Naive thymus-derived CD4-positive, alpha-beta T cell (primary cell): Measurements from ENCODE around the gene CIDEC. TPM values are rescaled to one million over a fixed set of nuclear protein-coding genes. Genes with fewer than 3 reads are reported as not detected.
"Not testable (repeated sequence)": the region's sequence is repeated elsewhere in the genome, so short reads cannot be mapped to it uniquely, and the experiment has no call there.

Source experiments
- ATAC-seq: fragments of 150-1000 bp; cut with Tn5 transposase; 2 replicates; pipeline ENCODE4 v1.10.0; 2021; ENCODE audit warnings: mild to moderate bottlenecking, moderate library complexity
- CTCF ChIA-PET: fragments of 350-600 bp; sonication (Branson Sonifier 250); formaldehyde crosslinking; loops from one replicate; lab custom pipeline; 2021; ENCODE audit warnings: antibody characterized with exemption; lab: Charles Lee
- POLR2A ChIA-PET: fragments of 350-600 bp; sonication (Branson Sonifier 250); formaldehyde crosslinking; loops from one replicate; lab custom pipeline; 2021; ENCODE audit warnings: antibody characterized with exemption, inconsistent platforms; lab: Charles Lee
- DNase-seq, 9 donors: peaks; one replicate each; pipeline versions ENCODE4 v3.0.0 to v3.0.0-alpha.2; 2020 to 2022; ENCODE audit warnings: mixed read lengths in 1 of 9
- H3K27ac ChIP-seq: one replicate; pipeline ENCODE4 v1.7.0; 2013; ENCODE audit warnings: mild to moderate bottlenecking, low read depth, low read length, moderate library complexity
- H3K27me3 ChIP-seq, 2 donors: one replicate each; pipeline ENCODE4 v1.7.0; 2013; ENCODE audit warnings: low read length in 2 of 2, mild to moderate bottlenecking in 2 of 2, moderate library complexity in 2 of 2; ENCODE audit not compliant: control insufficient read depth in 2 of 2, insufficient read depth in 2 of 2
- H3K36me3 ChIP-seq, 3 experiments: 1 replicate in 2 of 3; 2 replicates in 1 of 3; pipeline ENCODE4 v1.7.0; 2013; ENCODE audit warnings: low read length in 3 of 3, mild to moderate bottlenecking in 3 of 3, moderate library complexity in 1 of 3; ENCODE audit not compliant: insufficient read depth in 3 of 3, control insufficient read depth in 2 of 3
- H3K4me1 ChIP-seq, 2 donors: one replicate each; pipeline ENCODE4 v1.7.0; 2013; ENCODE audit warnings: low read length in 2 of 2, mild to moderate bottlenecking in 2 of 2, moderate library complexity in 1 of 2; ENCODE audit not compliant: control insufficient read depth in 2 of 2, insufficient read depth in 2 of 2
- H3K4me3 ChIP-seq: 2 replicates; pipeline ENCODE4 v1.7.0; 2013; ENCODE audit warnings: mild to moderate bottlenecking, low read length
- H3K9me3 ChIP-seq, 3 experiments: 1 replicate in 2 of 3; 2 replicates in 1 of 3; pipeline ENCODE4 v1.7.0; 2013; ENCODE audit warnings: low read length in 3 of 3; ENCODE audit not compliant: control insufficient read depth in 2 of 3
- H3K27ac Mint-ChIP-seq, 9 donors: one replicate each; pipeline ENCODE4 v1.8.0; 2020 to 2022; ENCODE audit warnings: mixed read lengths in 9 of 9, mild to moderate bottlenecking in 8 of 9, moderate library complexity in 5 of 9, inconsistent platforms in 2 of 9
- H3K27me3 Mint-ChIP-seq, 5 donors: one replicate each; pipeline ENCODE4 v1.8.0; 2021 to 2022; ENCODE audit warnings: mixed read lengths in 5 of 5, mild to moderate bottlenecking in 1 of 5
- H3K36me3 Mint-ChIP-seq, 5 donors: one replicate each; pipeline ENCODE4 v1.8.0; 2020 to 2022; ENCODE audit warnings: mixed read lengths in 5 of 5, mild to moderate bottlenecking in 3 of 5, inconsistent platforms in 1 of 5
- H3K4me1 Mint-ChIP-seq, 7 donors: one replicate each; pipeline ENCODE4 v1.8.0; 2020 to 2022; ENCODE audit warnings: mixed read lengths in 7 of 7, mild to moderate bottlenecking in 3 of 7, inconsistent platforms in 1 of 7
- H3K4me3 Mint-ChIP-seq, 10 donors: one replicate each; pipeline ENCODE4 v1.8.0; 2020 to 2022; ENCODE audit warnings: mild to moderate bottlenecking in 10 of 10, mixed read lengths in 10 of 10, moderate library complexity in 6 of 10, inconsistent platforms in 2 of 10
- H3K9me3 Mint-ChIP-seq, 11 donors: one replicate each; pipeline ENCODE4 v1.8.0; 2020 to 2022; ENCODE audit warnings: mixed read lengths in 11 of 11, mild to moderate bottlenecking in 4 of 11, inconsistent platforms in 1 of 11, moderate library complexity in 1 of 11
- intact Hi-C, 2 donors: fragments of 100-400 bp; cut with micrococcal nuclease; formaldehyde crosslinking; loops; one replicate each; pipeline ENCODE4 v1.15.1; 2023
- polyA plus RNA-seq, 2 donors: library from polyadenylated mRNA; unstranded; fragments of 300-500 nt; fragmentation: Illumina TruSeq; gene quantifications; one replicate each; pipeline ENCODE4 v1.2.3, GENCODE V29; 2021
- total RNA-seq, 6 experiments: library from RNA in 5 of 6; stranded (reverse) in 5 of 6; gene quantifications; 1 replicate in 5 of 6; 2 replicates in 1 of 6; pipeline ENCODE4 v1.2.3 and lab custom pipeline; 2021 to 2026

Gene CIDEC
- total and polyA plus RNA-seq, 7 experiments from 2014 or later: not detected

- Mint-ChIP-seq H3K9me3 (no peaks in the 10 kb centered on the region), H3K27ac (peak overlapping the region in 4 of 9 donors; percentile 31 to 61 (median 49)), H3K27me3 (no peaks in the 10 kb centered on the region), H3K4me1 (peaks cover 17 to 36% (median 26%) of the 10 kb centered on the region in 7 donors), H3K4me3 (peak overlapping the region in 3 of 10 donors; percentile 9 to 61 (median 40)), H3K36me3 (no peaks in the 10 kb centered on the region)
- CTCF ChIA-PET: interaction anchor here (0.8 kb wide), 1 partner anchor 10 kb away, joined by 3 read pairs; no protein-coding TSS in a partner anchor
- H3K4me1 ChIP-seq: peaks cover 10 to 13% of the 10 kb centered on the region in 2 donors
- no peak for DNase-seq
- no peaks in the 10 kb centered on the region for H3K36me3 ChIP-seq
- no peak overlapping the region for H3K27ac ChIP-seq
- POLR2A ChIA-PET: interaction anchor here (1.1 to 2.1 kb wide), 2 partner anchors 12 to 14 kb away, joined by 3 to 10 read pairs; partner anchors contain the start of gene JAGN1
- intact Hi-C loops: no loop called here
- ATAC-seq: no peak
- no peak overlapping the region for H3K4me3 ChIP-seq
- H3K27me3 ChIP-seq: no peaks in the 10 kb centered on the region
- H3K9me3 ChIP-seq: no peaks in the 10 kb centered on the region
Measured at GRCh38 chr3:9903238-9903624, 23.2 kb upstream of the CIDEC start.

GRCh38 chr3:9902372-9903237 is 22.6 kb upstream of the CIDEC start, which contains the start of gene IL17RE:
Gene IL17RE (plus strand): TSS chr3:9902848. CDS start chr3:9902933, 85 bp downstream.
- no peaks in the 10 kb centered on the region for H3K9me3 ChIP-seq
- intact Hi-C loops: loop anchor here in 1 of 2 donors (1.0 kb wide), 2 partner anchors 12 to 125 kb away; partner anchors contain the start of gene JAGN1
- ATAC-seq (peak; percentile 38), DNase-seq (no peak)
- ChIA-PET POLR2A (interaction anchor here (1.0 to 2.1 kb wide), 4 partner anchors 9 to 31 kb away, joined by 3 to 10 read pairs (median 4); partner anchors contain the start of genes CRELD1 and JAGN1), CTCF (interaction anchor here (0.6 to 0.8 kb wide), 2 partner anchors 9 to 292 kb away, joined by 3 read pairs; no protein-coding TSS in a partner anchor)
- H3K4me3 ChIP-seq: no peak within 1 kb of the TSS
- no peaks in the 10 kb centered on the region for H3K27me3 Mint-ChIP-seq
- H3K36me3 ChIP-seq: no peaks in the 10 kb centered on the region
- peaks cover 0 to 1% (median 0%) of the 10 kb centered on the region in 5 donors for H3K36me3 Mint-ChIP-seq
- H3K4me3 Mint-ChIP-seq: peak within 1 kb of the TSS in 7 of 10 donors; percentile 23 to 66 (median 37)
- no peaks in the 10 kb centered on the region for H3K27me3 ChIP-seq
- H3K4me1 Mint-ChIP-seq: peaks cover 18 to 42% (median 32%) of the 10 kb centered on the region in 7 donors
- peak within 1 kb of the TSS in 4 of 9 donors; percentile 42 to 76 (median 62) for H3K27ac Mint-ChIP-seq
- no peak within 1 kb of the TSS for H3K27ac ChIP-seq
- H3K9me3 Mint-ChIP-seq: no peaks in the 10 kb centered on the region
- H3K4me1 ChIP-seq: peaks cover 10 to 13% of the 10 kb centered on the region in 2 donors

- Histone ChIP-seq H3K4me1 (peaks cover 10 to 13% of the 10 kb centered on the region in 2 donors), H3K36me3 (no peaks in the 10 kb centered on the region), H3K9me3 (no peaks in the 10 kb centered on the region), H3K27me3 (no peaks in the 10 kb centered on the region), H3K4me3 (no peak overlapping the region), H3K27ac (no peak overlapping the region)
- Mint-ChIP-seq H3K27ac (peak overlapping the region in 1 of 9 donors; percentile 68), H3K27me3 (no peaks in the 10 kb centered on the region), H3K9me3 (no peaks in the 10 kb centered on the region), H3K4me3 (peak overlapping the region in 5 of 10 donors; percentile 24 to 66 (median 37)), H3K36me3 (peaks cover 0 to 2% (median 0%) of the 10 kb centered on the region in 5 donors), H3K4me1 (peaks cover 18 to 43% (median 32%) of the 10 kb centered on the region in 7 donors)
- peak in 1 of 9 donors; percentile 50 for DNase-seq
- ATAC-seq: peak; percentile 37
- POLR2A ChIA-PET: interaction anchor here (0.9 to 2.1 kb wide), 5 partner anchors 9 to 33 kb away, joined by 3 to 10 read pairs (median 4); partner anchors contain the start of genes CRELD1 and JAGN1
- intact Hi-C loops: loop anchor here in 1 of 2 donors (1.0 kb wide), 2 partner anchors 12 to 125 kb away; partner anchors contain the start of gene JAGN1
- CTCF ChIA-PET: interaction anchor here (0.6 kb wide), 1 partner anchor 292 kb away, joined by 3 read pairs; no protein-coding TSS in a partner anchor
Measured at GRCh38 chr3:9901967-9902366, 21.9 kb upstream of the CIDEC start.

- H3K36me3 Mint-ChIP-seq, intact Hi-C loops, H3K27me3 ChIP-seq, DNase-seq, ATAC-seq, H3K36me3 ChIP-seq, H3K4me3 ChIP-seq, H3K27me3 Mint-ChIP-seq, CTCF ChIA-PET, H3K9me3 ChIP-seq, H3K27ac ChIP-seq, H3K9me3 Mint-ChIP-seq: not testable (repeated sequence)
- Mint-ChIP-seq H3K4me1 (peaks cover 18 to 49% (median 39%) of the 10 kb centered on the region in 7 donors), H3K27ac (peak overlapping the region in 4 of 9 donors; percentile 1 to 76 (median 30)), H3K4me3 (peak overlapping the region in 1 of 10 donors; percentile 24)
- peaks cover 10 to 15% of the 10 kb centered on the region in 2 donors for H3K4me1 ChIP-seq
- POLR2A ChIA-PET: interaction anchor here (0.9 to 1.6 kb wide), 2 partner anchors 11 to 34 kb away, joined by 4 to 6 read pairs; partner anchors contain the start of gene JAGN1
Measured at GRCh38 chr3:9900965-9901415, 20.9 kb upstream of the CIDEC start.

- Histone ChIP-seq H3K27me3 (no peaks in the 10 kb centered on the region), H3K9me3 (no peaks in the 10 kb centered on the region), H3K27ac (no peak overlapping the region), H3K4me3 (no peak overlapping the region), H3K36me3 (peaks cover 0 to 4% (median 0%) of the 10 kb centered on the region in 3 experiments), H3K4me1 (peaks cover 10 to 20% of the 10 kb centered on the region in 2 donors)
- CTCF ChIA-PET: no interaction called here
- Mint-ChIP-seq H3K27ac (peak overlapping the region in 2 of 9 donors; percentile 48 to 86), H3K4me3 (no peak overlapping the region), H3K4me1 (peaks cover 23 to 61% (median 49%) of the 10 kb centered on the region in 7 donors), H3K36me3 (peaks cover 4 to 6% (median 5%) of the 10 kb centered on the region in 5 donors), H3K9me3 (no peaks in the 10 kb centered on the region), H3K27me3 (no peaks in the 10 kb centered on the region)
- DNase-seq (no peak), ATAC-seq (no peak)
- intact Hi-C loops: no loop called here
- POLR2A ChIA-PET: interaction anchor here (0.7 to 1.6 kb wide), 2 partner anchors 9 to 21 kb away, joined by 3 to 6 read pairs; partner anchors contain the start of gene JAGN1
Measured at GRCh38 chr3:9899289-9899791, 19.3 kb upstream of the CIDEC start.
